ENCODE measurements around the gene SHC4.

The SHC4 gene

DNA sequence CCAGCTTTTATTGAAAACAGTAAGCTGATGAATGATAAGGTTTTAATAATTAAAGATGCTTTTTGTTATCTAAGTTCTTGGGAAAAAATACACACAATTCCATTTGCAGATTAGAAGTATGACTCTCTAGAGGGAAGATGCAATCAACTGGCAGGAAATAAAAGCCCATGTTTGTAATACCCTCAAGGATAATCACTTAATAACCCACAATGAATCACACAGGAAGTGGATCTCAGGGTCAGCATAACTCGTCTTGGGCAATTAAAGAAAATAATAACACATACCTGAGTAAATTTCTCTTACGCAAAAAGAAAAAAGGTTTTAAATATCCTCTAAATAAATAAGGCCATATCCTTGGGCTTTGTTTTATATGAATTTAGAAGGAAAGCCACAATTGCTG lies 95.2 kb downstream of the SHC4 start:
- Histone ChIP-seq H3K9me3 (ENCODE audit: control insufficient read depth, insufficient read depth, low read length) (no peaks in the 10 kb centered on the region), H3K36me3 (ENCODE audit: control insufficient read depth, insufficient read depth, low read length) (no peaks in the 10 kb centered on the region), H3K4me1 (ENCODE audit: control insufficient read depth, insufficient read depth, low read length) (no peaks in the 10 kb centered on the region), H3K27me3 (ENCODE audit: control insufficient read depth, insufficient read depth, low read length) (no peaks in the 10 kb centered on the region), H3K27ac (ENCODE audit: low read length) (no peak overlapping the region), H3K4me3 (ENCODE audit: low read length) (no peak overlapping the region)
- no CpG with 5 or more reads among the region's 2 CpGs for WGBS (ENCODE audit: insufficient coverage, insufficient read length)
- DNase-seq (ENCODE audit: low read depth, low spot score), result no peak

DNA sequence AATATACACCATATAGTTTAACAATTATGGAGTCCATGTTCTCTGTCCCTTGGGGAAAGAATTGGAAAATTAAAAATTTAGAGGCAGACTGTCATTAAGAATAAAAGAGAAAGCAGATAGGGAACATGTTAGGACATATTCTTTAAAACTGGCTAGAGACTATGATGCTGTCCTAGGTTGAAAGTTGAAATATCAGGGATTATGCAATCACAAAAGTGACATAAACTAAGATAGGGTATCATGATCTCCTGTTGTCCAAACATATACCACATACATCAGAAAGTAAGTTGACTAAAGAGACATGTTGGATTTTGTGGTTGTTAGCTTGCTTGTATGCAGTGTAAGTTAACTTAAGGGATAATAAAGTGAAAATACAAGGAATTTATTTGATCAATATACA lies 95.7 kb downstream of the SHC4 start:
- H3K27me3 ChIP-seq (ENCODE audit: control insufficient read depth, insufficient read depth, low read length), result no peaks in the 10 kb centered on the region
- no peaks in the 10 kb centered on the region for H3K9me3 ChIP-seq (ENCODE audit: control insufficient read depth, insufficient read depth, low read length)
- no peak overlapping the region for H3K27ac ChIP-seq (ENCODE audit: low read length)
- DNase-seq (ENCODE audit: low read depth, low spot score), result no peak
- no peak overlapping the region for H3K4me3 ChIP-seq (ENCODE audit: low read length)
- H3K4me1 ChIP-seq (ENCODE audit: control insufficient read depth, insufficient read depth, low read length), result no peaks in the 10 kb centered on the region
- no peaks in the 10 kb centered on the region for H3K36me3 ChIP-seq (ENCODE audit: control insufficient read depth, insufficient read depth, low read length)

DNA sequence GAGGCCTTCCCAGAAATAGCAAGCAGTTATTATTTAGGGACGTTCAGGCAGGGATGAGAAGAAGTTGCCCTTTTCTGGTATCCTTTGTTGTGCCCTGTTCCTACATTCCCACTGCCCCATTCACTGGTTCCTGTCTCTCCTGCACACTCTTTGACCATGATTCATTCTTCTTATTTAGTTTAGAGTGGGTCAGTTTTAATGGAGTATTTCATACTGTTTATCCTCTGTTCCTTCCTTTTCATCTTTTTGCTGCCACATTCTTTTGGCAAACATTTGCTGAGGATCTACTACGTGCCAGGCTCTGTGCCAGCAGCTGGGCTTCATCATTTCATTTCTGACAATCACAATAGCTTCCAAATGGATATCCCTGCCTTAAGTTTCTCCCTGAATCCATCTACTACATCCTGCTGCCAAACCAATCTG lies 97.6 kb downstream of the SHC4 start:
- Histone ChIP-seq H3K4me3 (ENCODE audit: low read length) (no peak overlapping the region), H3K9me3 (ENCODE audit: control insufficient read depth, insufficient read depth, low read length) (no peaks in the 10 kb centered on the region), H3K27ac (ENCODE audit: low read length) (no peak overlapping the region), H3K27me3 (ENCODE audit: control insufficient read depth, insufficient read depth, low read length) (no peaks in the 10 kb centered on the region), H3K4me1 (ENCODE audit: control insufficient read depth, insufficient read depth, low read length) (no peaks in the 10 kb centered on the region), H3K36me3 (ENCODE audit: control insufficient read depth, insufficient read depth, low read length) (no peaks in the 10 kb centered on the region)
- DNase-seq (ENCODE audit: low read depth, low spot score), result no peak
- WGBS (ENCODE audit: insufficient coverage, insufficient read length), result no CpG with 5 or more reads among the region's 2 CpGs

DNA sequence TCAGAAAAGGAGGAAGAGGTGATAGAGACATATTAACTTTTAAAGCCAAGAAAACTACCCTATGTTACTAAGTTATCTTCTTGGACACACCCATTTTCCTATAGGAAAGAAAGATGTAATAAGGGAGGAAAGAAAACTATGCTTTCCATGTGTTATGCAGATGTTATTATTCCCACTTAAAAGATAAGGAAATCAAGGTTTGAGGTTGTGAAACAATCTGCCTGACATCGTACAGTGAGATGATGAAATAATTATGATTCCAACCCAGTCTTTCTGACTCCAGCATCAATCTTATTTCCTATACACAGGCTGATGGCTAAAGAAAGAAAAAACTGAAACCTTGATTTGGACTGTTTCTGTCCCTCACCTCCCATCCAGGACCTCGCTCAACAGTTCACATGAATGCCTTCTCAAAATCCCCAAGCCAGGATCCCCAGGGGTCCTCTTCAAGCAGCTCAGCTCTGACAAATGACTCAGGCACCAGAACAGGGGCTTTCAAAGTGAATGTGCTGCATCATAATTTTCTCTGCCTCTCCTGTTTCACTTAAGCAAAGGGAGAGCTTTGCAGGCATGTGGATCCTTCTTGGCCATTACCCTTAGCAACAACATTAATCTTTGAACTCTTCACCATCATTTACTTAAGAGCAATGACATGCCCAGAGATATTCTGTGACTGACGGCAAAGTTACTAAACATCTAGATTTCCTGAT lies 98.2 kb downstream of the SHC4 start:
- Histone ChIP-seq H3K4me1 (ENCODE audit: control insufficient read depth, insufficient read depth, low read length) (no peaks in the 10 kb centered on the region), H3K4me3 (ENCODE audit: low read length) (no peak overlapping the region), H3K27ac (ENCODE audit: low read length) (no peak overlapping the region), H3K36me3 (ENCODE audit: control insufficient read depth, insufficient read depth, low read length) (no peaks in the 10 kb centered on the region), H3K27me3 (ENCODE audit: control insufficient read depth, insufficient read depth, low read length) (no peaks in the 10 kb centered on the region), H3K9me3 (ENCODE audit: control insufficient read depth, insufficient read depth, low read length) (no peaks in the 10 kb centered on the region)
- no CpG with 5 or more reads among the region's 3 CpGs for WGBS (ENCODE audit: insufficient coverage, insufficient read length)
- DNase-seq (ENCODE audit: low read depth, low spot score), result no peak

DNA sequence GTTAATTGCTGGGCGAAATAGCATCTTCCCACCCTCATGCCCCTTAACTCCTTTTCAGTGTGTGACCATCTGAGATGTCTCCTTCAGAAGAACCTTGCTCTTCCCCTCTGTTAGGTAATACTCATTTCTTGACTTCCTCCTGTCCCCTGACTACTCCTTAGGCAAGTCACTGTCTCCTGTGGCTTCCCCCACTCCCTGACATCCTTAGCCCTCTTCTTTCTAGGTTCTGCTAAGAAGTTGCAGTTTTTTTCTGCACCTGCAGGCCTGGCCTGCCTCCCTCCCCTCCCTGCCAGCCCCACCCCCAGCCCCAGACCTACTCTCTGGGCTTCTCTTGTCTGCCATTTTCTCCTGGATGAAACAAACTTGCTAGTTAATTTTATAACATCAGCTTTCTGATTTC lies 101.0 kb downstream of the SHC4 start:
- no CpG with 5 or more reads among the region's 1 CpG for WGBS (ENCODE audit: insufficient coverage, insufficient read length)
- Histone ChIP-seq H3K4me3 (ENCODE audit: low read length) (no peak overlapping the region), H3K36me3 (ENCODE audit: control insufficient read depth, insufficient read depth, low read length) (no peaks in the 10 kb centered on the region), H3K9me3 (ENCODE audit: control insufficient read depth, insufficient read depth, low read length) (no peaks in the 10 kb centered on the region), H3K27ac (ENCODE audit: low read length) (no peak overlapping the region), H3K4me1 (ENCODE audit: control insufficient read depth, insufficient read depth, low read length) (no peaks in the 10 kb centered on the region), H3K27me3 (ENCODE audit: control insufficient read depth, insufficient read depth, low read length) (no peaks in the 10 kb centered on the region)
- no peak for DNase-seq (ENCODE audit: low read depth, low spot score)

DNA sequence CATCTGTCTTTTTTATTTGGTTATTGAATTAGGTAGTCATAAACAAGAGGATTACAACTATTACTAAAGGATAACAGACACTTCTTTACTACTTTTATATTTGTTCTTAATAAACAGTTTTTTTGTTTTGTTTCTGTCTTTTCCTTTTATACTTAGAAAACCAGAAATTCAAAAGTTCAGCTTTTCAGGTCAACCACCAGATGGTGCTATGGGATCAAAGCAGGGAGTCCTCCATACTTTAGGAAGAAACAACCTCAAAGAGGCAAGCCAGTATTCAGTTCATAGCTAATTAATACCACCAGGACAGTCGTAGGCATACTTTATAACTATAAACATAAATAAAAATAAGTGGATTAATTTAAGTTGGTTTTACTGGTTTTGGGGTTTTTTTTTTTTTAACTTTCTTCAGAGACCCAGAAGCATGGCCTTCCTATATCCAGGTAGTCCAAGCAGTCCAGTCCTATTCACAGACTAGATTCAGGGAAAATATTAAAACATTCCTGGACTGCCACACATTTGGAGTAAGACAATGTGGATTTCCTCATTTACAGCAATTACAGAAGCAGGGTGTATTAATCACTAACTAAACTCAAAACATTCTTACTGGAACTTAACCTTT lies 101.8 kb downstream of the SHC4 start:
- H3K4me1 ChIP-seq (ENCODE audit: control insufficient read depth, insufficient read depth, low read length), result no peaks in the 10 kb centered on the region
- H3K36me3 ChIP-seq (ENCODE audit: control insufficient read depth, insufficient read depth, low read length), result no peaks in the 10 kb centered on the region
- no peak overlapping the region for H3K4me3 ChIP-seq (ENCODE audit: low read length)
- DNase-seq (ENCODE audit: low read depth, low spot score), result no peak
- H3K27me3 ChIP-seq (ENCODE audit: control insufficient read depth, insufficient read depth, low read length), result no peaks in the 10 kb centered on the region
- WGBS (ENCODE audit: insufficient coverage, insufficient read length), result no CpG with 5 or more reads among the region's 1 CpG
- H3K27ac ChIP-seq (ENCODE audit: low read length), result no peak overlapping the region
- H3K9me3 ChIP-seq (ENCODE audit: control insufficient read depth, insufficient read depth, low read length), result no peaks in the 10 kb centered on the region

DNA sequence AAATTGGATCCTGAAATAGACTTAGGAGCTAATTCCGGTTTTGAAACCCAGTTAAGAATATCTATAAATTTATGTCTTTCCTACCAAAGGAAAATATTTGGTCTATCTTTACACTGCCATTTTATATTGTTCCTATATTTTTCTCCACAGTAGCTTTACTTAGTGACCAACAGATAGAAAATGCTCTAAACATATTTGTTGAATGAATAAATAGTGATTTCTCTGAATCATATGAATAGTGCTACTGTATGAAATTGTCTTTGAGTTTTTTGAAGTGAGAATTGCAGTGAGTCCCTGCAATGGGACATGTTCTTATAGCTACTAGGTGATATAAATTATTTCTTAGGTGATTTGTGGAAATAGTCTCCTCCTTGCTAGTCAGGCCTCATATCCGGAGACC lies 104.3 kb downstream of the SHC4 start:
- H3K27ac ChIP-seq (ENCODE audit: low read length), result no peak overlapping the region
- no peaks in the 10 kb centered on the region for H3K9me3 ChIP-seq (ENCODE audit: control insufficient read depth, insufficient read depth, low read length)
- H3K4me3 ChIP-seq (ENCODE audit: low read length), result no peak overlapping the region
- no peaks in the 10 kb centered on the region for H3K36me3 ChIP-seq (ENCODE audit: control insufficient read depth, insufficient read depth, low read length)
- no CpG with 5 or more reads among the region's 2 CpGs for WGBS (ENCODE audit: insufficient coverage, insufficient read length)
- peaks cover 1% of the 10 kb centered on the region; the same call in 1 of the 2 replicates for H3K4me1 ChIP-seq (ENCODE audit: control insufficient read depth, insufficient read depth, low read length)
- no peaks in the 10 kb centered on the region for H3K27me3 ChIP-seq (ENCODE audit: control insufficient read depth, insufficient read depth, low read length)
- DNase-seq (ENCODE audit: low read depth, low spot score), result no peak

DNA sequence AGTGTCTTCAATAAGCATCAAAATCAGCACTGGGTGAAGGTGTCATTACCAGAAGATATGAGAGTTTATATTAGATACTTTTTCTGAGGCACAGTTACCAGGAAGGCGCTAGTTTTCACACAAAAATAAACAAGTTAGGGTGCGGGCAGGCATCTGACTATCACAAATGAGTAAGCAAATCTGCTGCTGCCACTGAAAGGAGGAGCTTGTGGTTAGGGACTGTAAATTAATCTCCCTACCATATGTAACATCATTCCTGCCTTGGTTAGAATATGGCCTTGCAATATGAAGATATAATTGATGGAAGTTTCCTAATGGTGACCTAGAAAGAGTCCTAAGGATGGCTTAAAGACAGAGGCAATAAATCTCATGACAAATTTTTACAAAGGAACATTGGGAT lies 105.3 kb downstream of the SHC4 start:
- H3K27me3 ChIP-seq (ENCODE audit: control insufficient read depth, insufficient read depth, low read length), result no peaks in the 10 kb centered on the region
- H3K9me3 ChIP-seq (ENCODE audit: control insufficient read depth, insufficient read depth, low read length), result no peaks in the 10 kb centered on the region
- WGBS (ENCODE audit: insufficient coverage, insufficient read length), result no CpG with 5 or more reads among the region's 2 CpGs
- no peak for DNase-seq (ENCODE audit: low read depth, low spot score)
- H3K27ac ChIP-seq (ENCODE audit: low read length), result no peak overlapping the region
- peaks cover 1% of the 10 kb centered on the region; the same call in 1 of the 2 replicates for H3K4me1 ChIP-seq (ENCODE audit: control insufficient read depth, insufficient read depth, low read length)
- no peak overlapping the region for H3K4me3 ChIP-seq (ENCODE audit: low read length)
- H3K36me3 ChIP-seq (ENCODE audit: control insufficient read depth, insufficient read depth, low read length), result no peaks in the 10 kb centered on the region

DNA sequence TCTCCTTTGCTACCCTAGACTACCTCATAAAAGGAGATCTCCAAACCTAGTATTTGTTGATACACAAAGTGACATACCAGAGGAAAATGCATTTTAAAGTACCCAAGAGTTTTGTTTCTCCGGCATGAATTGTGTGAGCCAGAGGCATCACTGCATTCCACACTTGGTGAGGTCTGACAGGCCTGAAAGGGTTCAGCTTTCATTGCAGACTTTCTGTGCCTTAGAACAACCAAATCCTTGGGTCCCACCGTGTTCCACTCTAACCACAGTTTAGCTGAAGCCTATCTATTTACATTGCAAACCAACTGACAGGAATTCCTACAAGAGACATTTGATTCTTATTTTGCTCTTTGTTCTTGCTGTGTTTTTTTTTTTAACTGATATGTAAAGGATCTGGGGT lies 106.8 kb downstream of the SHC4 start:
- no peaks in the 10 kb centered on the region for H3K27me3 ChIP-seq (ENCODE audit: control insufficient read depth, insufficient read depth, low read length)
- H3K36me3 ChIP-seq (ENCODE audit: control insufficient read depth, insufficient read depth, low read length), result no peaks in the 10 kb centered on the region
- H3K4me1 ChIP-seq (ENCODE audit: control insufficient read depth, insufficient read depth, low read length), result peaks cover 1% of the 10 kb centered on the region; the same call in 1 of the 2 replicates
- no peak overlapping the region for H3K27ac ChIP-seq (ENCODE audit: low read length)
- no peak for DNase-seq (ENCODE audit: low read depth, low spot score)
- WGBS (ENCODE audit: insufficient coverage, insufficient read length), result no CpG with 5 or more reads among the region's 2 CpGs
- H3K9me3 ChIP-seq (ENCODE audit: control insufficient read depth, insufficient read depth, low read length), result no peaks in the 10 kb centered on the region
- no peak overlapping the region for H3K4me3 ChIP-seq (ENCODE audit: low read length)

DNA sequence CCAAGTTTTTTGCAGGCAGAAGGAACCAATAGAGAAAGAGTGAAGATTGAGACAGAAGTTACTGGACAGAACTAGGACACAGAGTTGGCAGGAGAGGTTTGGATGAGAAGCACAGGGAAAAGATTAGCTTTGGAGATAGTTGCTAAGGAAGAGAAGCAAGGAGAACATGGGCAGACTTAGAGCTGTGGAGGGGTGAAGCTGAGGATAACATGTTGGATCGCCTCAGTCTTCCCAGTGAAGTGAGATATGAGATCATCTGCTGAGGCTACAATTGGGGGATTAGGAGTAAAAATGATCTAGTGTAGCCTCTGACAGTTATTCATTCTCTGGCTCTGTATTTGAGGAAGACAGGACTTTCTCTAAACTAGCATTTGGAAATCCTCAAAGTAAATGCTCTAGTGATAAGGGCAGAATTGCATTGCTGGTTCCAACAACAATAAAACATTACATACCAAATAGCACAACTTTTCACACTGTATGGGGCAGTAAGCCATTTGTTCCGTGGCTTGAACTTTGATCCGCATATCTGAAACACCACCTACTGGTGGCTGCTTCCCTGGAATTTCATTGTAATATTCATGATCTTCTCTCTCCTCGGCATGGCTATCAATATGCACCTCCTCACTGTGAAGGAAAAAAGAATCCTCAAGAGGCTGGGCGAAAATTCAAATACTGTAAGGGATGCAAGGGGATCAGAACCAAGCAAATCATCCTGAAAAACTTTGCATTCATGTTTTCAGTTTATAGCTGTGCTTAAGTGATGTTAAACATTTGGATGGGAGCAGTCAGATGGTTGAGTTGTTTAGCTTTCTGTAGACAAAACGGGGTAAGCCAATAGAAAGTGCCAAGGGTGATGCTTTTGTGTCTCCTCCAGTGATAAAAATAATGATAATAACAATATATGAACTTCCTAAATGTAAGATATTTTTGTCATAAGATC lies 107.9 kb downstream of the SHC4 start:
- no peak overlapping the region for H3K4me3 ChIP-seq (ENCODE audit: low read length)
- no peak overlapping the region for H3K27ac ChIP-seq (ENCODE audit: low read length)
- H3K9me3 ChIP-seq (ENCODE audit: control insufficient read depth, insufficient read depth, low read length), result no peaks in the 10 kb centered on the region
- no peaks in the 10 kb centered on the region for H3K36me3 ChIP-seq (ENCODE audit: control insufficient read depth, insufficient read depth, low read length)
- peaks cover 1% of the 10 kb centered on the region; the same call in 1 of the 2 replicates for H3K4me1 ChIP-seq (ENCODE audit: control insufficient read depth, insufficient read depth, low read length)
- H3K27me3 ChIP-seq (ENCODE audit: control insufficient read depth, insufficient read depth, low read length), result no peaks in the 10 kb centered on the region
- WGBS (ENCODE audit: insufficient coverage, insufficient read length), result no CpG with 5 or more reads among the region's 6 CpGs
- no peak for DNase-seq (ENCODE audit: low read depth, low spot score)
